Stimulated activated naive B cell treated with anti-CD40 and anti-IgM and Interleukin-4, amounts not matched to agents 10 μg/mL and 1 μg/mL and 100 μg/mL, for 72 hours (primary cell): ENCODE results near the gene ATRNL1.
A peak's percentile ranks its signal among the peaks of the same experiment; 100 is the strongest.

Experiments used
- ATAC-seq, 2 donors: fragments of 150-1000 bp; cut with Tn5 transposase; replicated peaks; 2 replicates each; pipeline ENCODE4 v1.10.0; 2021; ENCODE audit warnings: moderate library complexity in 1 of 2
- DNase-seq: peaks from one replicate; pipeline ENCODE4 v3.0.0; 2021
- H3K27ac Mint-ChIP-seq: one replicate; pipeline ENCODE4 v1.8.0; 2022; ENCODE audit warnings: mild to moderate bottlenecking, mixed read lengths
- H3K27me3 Mint-ChIP-seq, 2 donors: one replicate each; pipeline ENCODE4 v1.8.0; 2022; ENCODE audit warnings: mixed read lengths in 2 of 2
- H3K36me3 Mint-ChIP-seq, 2 donors: one replicate each; pipeline ENCODE4 v1.8.0; 2022; ENCODE audit warnings: mixed read lengths in 2 of 2, mild to moderate bottlenecking in 1 of 2
- H3K4me1 Mint-ChIP-seq, 2 donors: one replicate each; pipeline ENCODE4 v1.8.0; 2022; ENCODE audit warnings: mixed read lengths in 2 of 2, mild to moderate bottlenecking in 1 of 2
- H3K4me3 Mint-ChIP-seq, 2 donors: one replicate each; pipeline ENCODE4 v1.8.0; 2022; ENCODE audit warnings: mild to moderate bottlenecking in 2 of 2, mixed read lengths in 2 of 2, moderate library complexity in 1 of 2
- H3K9me3 Mint-ChIP-seq, 2 donors: one replicate each; pipeline ENCODE4 v1.8.0; 2022; ENCODE audit warnings: mixed read lengths in 2 of 2, mild to moderate bottlenecking in 1 of 2

Gene ATRNL1

GRCh38 chr10:115093286-115093775 is at the start of gene ATRNL1:
Gene ATRNL1, plus strand, starts transcription at chr10:115093365. Its CDS starts 386 bp downstream, at chr10:115093751.
- Mint-ChIP-seq H3K27me3 (peaks cover 20 to 48% of the 10 kb centered on the region in 2 donors), H3K27ac (peak within 1 kb of the TSS; percentile 37), H3K4me3 (peak within 1 kb of the TSS; percentile 81 to 82), H3K4me1 (peaks cover 4 to 16% of the 10 kb centered on the region in 2 donors), H3K9me3 (no peaks in the 10 kb centered on the region), H3K36me3 (no peaks in the 10 kb centered on the region)
- ATAC-seq (peak; percentile 64 to 68), DNase-seq (no peak)

- Mint-ChIP-seq H3K4me1 (no peaks in the 10 kb centered on the region), H3K27ac (no peak overlapping the region), H3K36me3 (no peaks in the 10 kb centered on the region), H3K4me3 (no peak overlapping the region), H3K9me3 (no peaks in the 10 kb centered on the region), H3K27me3 (peaks cover 4 to 5% of the 10 kb centered on the region in 2 donors)
- DNase-seq (no peak), ATAC-seq (no peak)
Measured at GRCh38 chr10:115043719-115044118, 49.4 kb upstream of the ATRNL1 start.

GRCh38 chr10:115044891-115045290 is 48.3 kb upstream of the ATRNL1 start:
- Mint-ChIP-seq H3K36me3 (no peaks in the 10 kb centered on the region), H3K27ac (no peak overlapping the region), H3K4me3 (no peak overlapping the region), H3K27me3 (peaks cover 4 to 5% of the 10 kb centered on the region in 2 donors), H3K4me1 (no peaks in the 10 kb centered on the region), H3K9me3 (no peaks in the 10 kb centered on the region)
- DNase-seq (no peak), ATAC-seq (no peak)

- no peak overlapping the region for H3K4me3 Mint-ChIP-seq
- no peaks in the 10 kb centered on the region for H3K9me3 Mint-ChIP-seq
- no peaks in the 10 kb centered on the region for H3K4me1 Mint-ChIP-seq
- ATAC-seq (no peak), DNase-seq (no peak)
- no peaks in the 10 kb centered on the region for H3K36me3 Mint-ChIP-seq
- H3K27me3 Mint-ChIP-seq, result peaks cover 4 to 5% of the 10 kb centered on the region in 2 donors
- H3K27ac Mint-ChIP-seq, result no peak overlapping the region
Measured at GRCh38 chr10:115045499-115045898, 47.7 kb upstream of the ATRNL1 start.

GRCh38 chr10:115046686-115047236 is 46.4 kb upstream of the ATRNL1 start:
- no peak overlapping the region for H3K4me3 Mint-ChIP-seq
- H3K4me1 Mint-ChIP-seq, result no peaks in the 10 kb centered on the region
- no peak overlapping the region for H3K27ac Mint-ChIP-seq
- no peak for DNase-seq
- no peaks in the 10 kb centered on the region for H3K36me3 Mint-ChIP-seq
- H3K9me3 Mint-ChIP-seq, result no peaks in the 10 kb centered on the region
- H3K27me3 Mint-ChIP-seq, result peaks cover 4 to 5% of the 10 kb centered on the region in 2 donors
- ATAC-seq, result no peak

- H3K36me3 Mint-ChIP-seq, result no peaks in the 10 kb centered on the region
- H3K4me3 Mint-ChIP-seq, result no peak overlapping the region
- DNase-seq (no peak), ATAC-seq (no peak)
- H3K27ac Mint-ChIP-seq, result no peak overlapping the region
- H3K9me3 Mint-ChIP-seq, result no peaks in the 10 kb centered on the region
- no peaks in the 10 kb centered on the region for H3K4me1 Mint-ChIP-seq
- peaks cover 4 to 5% of the 10 kb centered on the region in 2 donors for H3K27me3 Mint-ChIP-seq
Measured at GRCh38 chr10:115047705-115048104, 45.5 kb upstream of the ATRNL1 start.

- H3K9me3 Mint-ChIP-seq, result no peaks in the 10 kb centered on the region
- H3K36me3 Mint-ChIP-seq, result no peaks in the 10 kb centered on the region
- DNase-seq (no peak), ATAC-seq (no peak)
- no peaks in the 10 kb centered on the region for H3K4me1 Mint-ChIP-seq
- H3K27me3 Mint-ChIP-seq, result no peaks in the 10 kb centered on the region
- no peak overlapping the region for H3K4me3 Mint-ChIP-seq
- no peak overlapping the region for H3K27ac Mint-ChIP-seq
Measured at GRCh38 chr10:115049318-115049717, 43.8 kb upstream of the ATRNL1 start.

- H3K27ac Mint-ChIP-seq, result no peak overlapping the region
- no peaks in the 10 kb centered on the region for H3K9me3 Mint-ChIP-seq
- H3K4me1 Mint-ChIP-seq, result no peaks in the 10 kb centered on the region
- H3K27me3 Mint-ChIP-seq, result no peaks in the 10 kb centered on the region
- no peak overlapping the region for H3K4me3 Mint-ChIP-seq
- DNase-seq, result no peak
- H3K36me3 Mint-ChIP-seq, result no peaks in the 10 kb centered on the region
- ATAC-seq, result no peak
Measured at GRCh38 chr10:115049960-115050359, 43.2 kb upstream of the ATRNL1 start.

- H3K27ac Mint-ChIP-seq, result no peak overlapping the region
- DNase-seq (no peak), ATAC-seq (no peak)
- H3K4me1 Mint-ChIP-seq, result no peaks in the 10 kb centered on the region
- H3K9me3 Mint-ChIP-seq, result no peaks in the 10 kb centered on the region
- no peak overlapping the region for H3K4me3 Mint-ChIP-seq
- H3K27me3 Mint-ChIP-seq, result no peaks in the 10 kb centered on the region
- no peaks in the 10 kb centered on the region for H3K36me3 Mint-ChIP-seq
Measured at GRCh38 chr10:115050375-115051010, 42.7 kb upstream of the ATRNL1 start.

- H3K27ac Mint-ChIP-seq, result no peak overlapping the region
- no peaks in the 10 kb centered on the region for H3K9me3 Mint-ChIP-seq
- no peaks in the 10 kb centered on the region for H3K36me3 Mint-ChIP-seq
- no peaks in the 10 kb centered on the region for H3K4me1 Mint-ChIP-seq
- no peak for ATAC-seq
- H3K27me3 Mint-ChIP-seq, result no peaks in the 10 kb centered on the region
- no peak overlapping the region for H3K4me3 Mint-ChIP-seq
- no peak for DNase-seq
Measured at GRCh38 chr10:115051216-115051615, 41.9 kb upstream of the ATRNL1 start.

GRCh38 chr10:115052226-115052625 is 40.9 kb upstream of the ATRNL1 start:
- ATAC-seq, result no peak
- DNase-seq, result no peak
- no peaks in the 10 kb centered on the region for H3K27me3 Mint-ChIP-seq
- H3K9me3 Mint-ChIP-seq, result no peaks in the 10 kb centered on the region
- H3K36me3 Mint-ChIP-seq, result no peaks in the 10 kb centered on the region
- H3K4me1 Mint-ChIP-seq, result no peaks in the 10 kb centered on the region
- H3K27ac Mint-ChIP-seq, result no peak overlapping the region
- no peak overlapping the region for H3K4me3 Mint-ChIP-seq

GRCh38 chr10:115052728-115053127 is 40.4 kb upstream of the ATRNL1 start:
- Mint-ChIP-seq H3K27me3 (no peaks in the 10 kb centered on the region), H3K9me3 (no peaks in the 10 kb centered on the region), H3K4me1 (no peaks in the 10 kb centered on the region), H3K4me3 (no peak overlapping the region), H3K27ac (no peak overlapping the region), H3K36me3 (no peaks in the 10 kb centered on the region)
- no peak for DNase-seq
- no peak for ATAC-seq

- no peak overlapping the region for H3K27ac Mint-ChIP-seq
- H3K4me3 Mint-ChIP-seq, result no peak overlapping the region
- H3K27me3 Mint-ChIP-seq, result peaks cover 9 to 18% of the 10 kb centered on the region in 2 donors
- no peak for ATAC-seq
- no peaks in the 10 kb centered on the region for H3K36me3 Mint-ChIP-seq
- H3K4me1 Mint-ChIP-seq, result no peaks in the 10 kb centered on the region
- no peaks in the 10 kb centered on the region for H3K9me3 Mint-ChIP-seq
- no peak for DNase-seq
Measured at GRCh38 chr10:115056186-115056585, 37.0 kb upstream of the ATRNL1 start.

GRCh38 chr10:115059301-115059898 is 33.8 kb upstream of the ATRNL1 start:
- DNase-seq (no peak), ATAC-seq (no peak)
- Mint-ChIP-seq H3K4me3 (no peak overlapping the region), H3K36me3 (no peaks in the 10 kb centered on the region), H3K27me3 (peaks cover 9 to 26% of the 10 kb centered on the region in 2 donors), H3K4me1 (peaks cover 5% of the 10 kb centered on the region in 2 donors), H3K9me3 (no peaks in the 10 kb centered on the region), H3K27ac (no peak overlapping the region)
